Liver (tissue), 3 donors: ENCODE results near the gene SYT8.

ENCODE experiments used
- CTCF ChIP-seq: fragments of 150-350 bp; IDR thresholded peaks from 2 replicates; pipeline ENCODE4 v1.5.1; 2017; ENCODE audit warnings: improper control_type of control experiment, low read depth, low read length; ENCODE audit not compliant: missing input control
- HNF4G ChIP-seq: IDR thresholded peaks from 2 replicates; pipeline ENCODE4 v1.6.1; 2016; ENCODE audit warnings: antibody characterized with exemption
- JUND ChIP-seq, 2 donors: IDR thresholded peaks; 2 replicates each; pipeline ENCODE4 v1.6.1; 2016; ENCODE audit warnings: antibody characterized with exemption in 2 of 2
- MAX ChIP-seq: IDR thresholded peaks from 2 replicates; pipeline ENCODE4 v1.6.1; 2016; ENCODE audit warnings: antibody characterized with exemption
- RAD21 ChIP-seq, 2 donors: IDR thresholded peaks; 2 replicates each; pipeline ENCODE4 v1.6.1; 2016; ENCODE audit warnings: antibody characterized with exemption in 2 of 2, mild to moderate bottlenecking in 2 of 2
- donor health status: healthy.
- donor health status: healthy.

DNA sequence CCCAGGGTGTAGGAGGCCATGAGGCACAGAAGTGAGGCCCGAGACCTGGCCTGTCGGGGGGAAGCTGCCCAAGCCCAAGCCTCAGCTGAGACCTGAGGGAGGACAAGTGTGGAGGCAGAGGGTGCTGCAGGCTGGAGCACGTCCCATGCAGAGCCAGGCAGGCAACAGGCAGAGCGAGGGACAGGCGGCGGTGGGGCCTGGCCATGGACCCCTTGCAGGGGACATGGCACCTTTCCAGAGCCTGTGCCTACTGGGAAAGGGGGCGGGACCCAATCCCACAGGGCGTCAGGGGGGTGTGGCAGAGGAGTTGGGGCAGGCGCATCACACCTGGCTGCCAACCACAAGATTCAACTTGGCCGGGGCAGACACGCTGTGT is 8.3 kb downstream of the SYT8 start:
- TF ChIP-seq CTCF (no peak), RAD21 (IDR thresholded peaks at IDR 0.05) (no peak), HNF4G (no peak), JUND (IDR thresholded peaks at IDR 0.05) (no peak), MAX (no peak)
